Panc1 (cell line): ENCODE measurements around the gene MPO. TPM values are rescaled to one million over a fixed set of nuclear protein-coding genes. Genes with fewer than 3 reads are reported as not detected.

ENCODE experiments used
- ATAC-seq: fragments of 200-7000 bp; cut with Tn5 transposase; 2 replicates; pipeline ENCODE4 v1.9.1; 2020; ENCODE audit warnings: mild to moderate bottlenecking, moderate library complexity
- BruUV-seq: library from RNA; stranded (reverse); fragments of 400-500 nt; replicated peaks from 2 replicates; lab custom pipeline; 2021; lab: Mats Ljungman, UMichigan
- CTCF ChIA-PET: fragments of 300-600 bp; sonication (Branson Sonifier 250); formaldehyde crosslinking; loops from one replicate; lab custom pipeline; 2022; ENCODE audit warnings: antibody characterized with exemption; lab: Charles Lee
- POLR2A ChIA-PET: fragments of 300-600 bp; sonication (Branson Sonifier 250); formaldehyde crosslinking; loops from one replicate; lab custom pipeline; 2022; ENCODE audit warnings: antibody characterized with exemption; lab: Charles Lee
- DNase-seq: peaks from one replicate; pipeline ENCODE4 v3.0.0-alpha.2; 2010; ENCODE audit warnings: low read depth, low spot score
- H3K27ac ChIP-seq: 2 replicates; pipeline ENCODE4 v1.5.1; 2011; ENCODE audit warnings: mild to moderate bottlenecking, low read length, inconsistent platforms
- H3K27me3 ChIP-seq: fragments of 200-500 bp; sonication (Bioruptor generic); 2 replicates; pipeline ENCODE4 v1.6.0; 2014; ENCODE audit warnings: low read length, inconsistent platforms; ENCODE audit not compliant: control insufficient read depth, insufficient read depth
- H3K36me3 ChIP-seq: fragments of 200-500 bp; sonication (Bioruptor generic); 2 replicates; pipeline ENCODE4 v1.5.1; 2014; ENCODE audit warnings: inconsistent platforms, mild to moderate bottlenecking, low read length, moderate library complexity; ENCODE audit not compliant: control insufficient read depth, insufficient read depth
- H3K4me1 ChIP-seq: 2 replicates; pipeline ENCODE4 v1.5.1; 2011; ENCODE audit warnings: inconsistent platforms, mild to moderate bottlenecking, low read length, moderate library complexity; ENCODE audit not compliant: control insufficient read depth, insufficient read depth
- H3K4me3 ChIP-seq, 2 experiments: 2 replicates each; pipeline ENCODE4 v1.5.1; 2011 to 2012; ENCODE audit warnings: low read depth in 2 of 2, low read length in 2 of 2, mild to moderate bottlenecking in 2 of 2, inconsistent platforms in 1 of 2, moderate library complexity in 1 of 2
- H3K9me3 ChIP-seq: fragments of 200-500 bp; sonication (Bioruptor generic); 2 replicates; pipeline ENCODE4 v1.5.1; 2014; ENCODE audit warnings: low read depth, mild to moderate bottlenecking, inconsistent platforms, low read length, moderate library complexity; ENCODE audit not compliant: control insufficient read depth, insufficient read depth
- CTCF ChIP-seq: fragments of 450-650 bp; IDR thresholded peaks from 2 replicates; pipeline ENCODE4 v1.5.1; 2017; ENCODE audit warnings: mild to moderate bottlenecking
- POLR2AphosphoS5 ChIP-seq: IDR thresholded peaks from 2 replicates; pipeline ENCODE4 v1.6.1; 2012; ENCODE audit warnings: mild to moderate bottlenecking, low read depth, low read length, moderate library complexity
- SIN3A ChIP-seq: IDR thresholded peaks from 2 replicates; pipeline ENCODE4 v1.6.1; 2012; ENCODE audit warnings: low read depth, mild to moderate bottlenecking, low read length, moderate library complexity, borderline replicate concordance; ENCODE audit not compliant: insufficient read depth
- TCF7L2 ChIP-seq: IDR thresholded peaks from 2 replicates; pipeline ENCODE4 v1.6.1; 2011; ENCODE audit warnings: mild to moderate bottlenecking, low read depth, low read length, inconsistent platforms
- in situ Hi-C: cut with HindIII; loops from 2 replicates; pipeline ENCODE4 v1.10.0; 2016; ENCODE audit warnings: low sequenced_read_pairs, low pct_unique_long_range_greater_than_20kb
- intact Hi-C: fragments of 100-400 bp; cut with micrococcal nuclease; formaldehyde crosslinking; loops from one replicate; pipeline ENCODE4 v1.10.0; 2022; ENCODE audit not compliant: unreplicated experiment
- total RNA-seq: library from RNA; stranded (reverse); gene quantifications from one replicate; pipeline ENCODE4 v1.2.1, GENCODE V29; 2021; ENCODE audit not compliant: unreplicated experiment
- TF ChIP-seq, protein P1 (sequence below), 2 experiments: IDR thresholded peaks; 2 replicates each; pipeline ENCODE4 v1.6.1; 2011 to 2012; ENCODE audit warnings: low read depth in 2 of 2, control low read depth in 1 of 2, low read length in 1 of 2, mild to moderate bottlenecking in 1 of 2, moderate library complexity in 1 of 2; ENCODE audit not compliant: insufficient read depth in 1 of 2

MPO gene
- total RNA-seq, 1 experiment from 2014 or later, result not detected

GRCh38 chr17:58268326-58268725 lies 12.4 kb downstream of the MPO start:
- ChIA-PET CTCF (no interaction called here), POLR2A (no interaction called here)
- ATAC-seq (no peak), DNase-seq (no peak)
- Histone ChIP-seq H3K27ac (no peak overlapping the region), H3K9me3 (no peaks in the 10 kb centered on the region), H3K4me1 (no peaks in the 10 kb centered on the region), H3K36me3 (no peaks in the 10 kb centered on the region), H3K4me3 (no peak overlapping the region), H3K27me3 (peaks cover 5% of the 10 kb centered on the region)
- in situ Hi-C loops, result no loop called here
- no TSS peak for BruUV-seq
- TF ChIP-seq, protein P1, sequence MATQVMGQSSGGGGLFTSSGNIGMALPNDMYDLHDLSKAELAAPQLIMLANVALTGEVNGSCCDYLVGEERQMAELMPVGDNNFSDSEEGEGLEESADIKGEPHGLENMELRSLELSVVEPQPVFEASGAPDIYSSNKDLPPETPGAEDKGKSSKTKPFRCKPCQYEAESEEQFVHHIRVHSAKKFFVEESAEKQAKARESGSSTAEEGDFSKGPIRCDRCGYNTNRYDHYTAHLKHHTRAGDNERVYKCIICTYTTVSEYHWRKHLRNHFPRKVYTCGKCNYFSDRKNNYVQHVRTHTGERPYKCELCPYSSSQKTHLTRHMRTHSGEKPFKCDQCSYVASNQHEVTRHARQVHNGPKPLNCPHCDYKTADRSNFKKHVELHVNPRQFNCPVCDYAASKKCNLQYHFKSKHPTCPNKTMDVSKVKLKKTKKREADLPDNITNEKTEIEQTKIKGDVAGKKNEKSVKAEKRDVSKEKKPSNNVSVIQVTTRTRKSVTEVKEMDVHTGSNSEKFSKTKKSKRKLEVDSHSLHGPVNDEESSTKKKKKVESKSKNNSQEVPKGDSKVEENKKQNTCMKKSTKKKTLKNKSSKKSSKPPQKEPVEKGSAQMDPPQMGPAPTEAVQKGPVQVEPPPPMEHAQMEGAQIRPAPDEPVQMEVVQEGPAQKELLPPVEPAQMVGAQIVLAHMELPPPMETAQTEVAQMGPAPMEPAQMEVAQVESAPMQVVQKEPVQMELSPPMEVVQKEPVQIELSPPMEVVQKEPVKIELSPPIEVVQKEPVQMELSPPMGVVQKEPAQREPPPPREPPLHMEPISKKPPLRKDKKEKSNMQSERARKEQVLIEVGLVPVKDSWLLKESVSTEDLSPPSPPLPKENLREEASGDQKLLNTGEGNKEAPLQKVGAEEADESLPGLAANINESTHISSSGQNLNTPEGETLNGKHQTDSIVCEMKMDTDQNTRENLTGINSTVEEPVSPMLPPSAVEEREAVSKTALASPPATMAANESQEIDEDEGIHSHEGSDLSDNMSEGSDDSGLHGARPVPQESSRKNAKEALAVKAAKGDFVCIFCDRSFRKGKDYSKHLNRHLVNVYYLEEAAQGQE (IDR thresholded peaks at IDR 0.05; ENCODE audit: insufficient read depth in 1 of 2, low read depth in 2 of 2, low read length in 1 of 2), result no peak
- TF ChIP-seq TCF7L2, result no peak
- no peak for TF ChIP-seq SIN3A
- TF ChIP-seq POLR2AphosphoS5, result no peak
- no peak for TF ChIP-seq CTCF
- intact Hi-C loops, result no loop called here

DNA sequence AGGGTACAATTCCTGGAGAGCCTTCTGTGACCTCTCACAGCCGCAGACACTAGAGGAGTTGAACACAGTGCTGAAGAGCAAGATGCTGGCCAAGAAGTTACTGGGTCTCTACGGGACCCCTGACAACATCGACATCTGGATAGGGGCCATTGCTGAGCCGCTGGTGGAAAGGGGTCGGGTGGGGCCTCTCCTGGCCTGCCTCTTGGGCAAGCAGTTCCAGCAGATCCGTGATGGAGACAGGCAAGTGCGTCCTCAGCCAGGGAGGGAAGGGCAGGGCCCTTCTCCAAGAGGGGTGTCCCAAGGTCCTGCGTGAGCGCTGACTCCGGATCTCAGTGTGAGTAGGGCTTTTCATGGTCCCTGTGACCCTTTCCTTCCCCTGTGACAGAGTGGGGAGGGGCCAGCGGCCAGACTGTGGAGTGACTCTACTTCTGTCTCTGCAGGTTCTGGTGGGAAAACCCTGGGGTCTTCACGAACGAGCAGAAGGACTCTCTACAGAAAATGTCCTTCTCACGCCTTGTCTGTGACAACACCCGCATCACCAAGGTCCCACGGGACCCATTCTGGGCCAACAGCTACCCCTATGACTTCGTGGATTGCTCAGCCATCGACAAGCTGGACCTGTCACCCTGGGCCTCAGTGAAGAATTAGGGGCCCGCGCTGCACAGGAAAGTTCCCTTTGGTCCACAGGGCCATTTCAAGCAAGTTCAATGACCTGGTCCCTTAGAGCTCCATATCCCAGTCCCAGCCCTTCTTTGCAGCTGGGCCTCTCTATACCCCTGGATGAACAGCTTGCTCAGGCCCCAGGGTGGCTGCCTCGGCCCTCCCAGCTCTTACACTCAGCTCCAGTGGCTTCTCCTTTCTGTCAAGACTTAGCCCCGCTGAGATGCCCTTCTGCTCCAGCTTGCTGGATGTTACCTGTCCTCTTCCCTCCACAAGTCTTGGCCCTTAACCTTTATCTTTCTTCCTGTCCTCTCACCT lies 13.1 kb downstream of the MPO start:
- intact Hi-C loops (no loop called here), in situ Hi-C loops (no loop called here)
- Histone ChIP-seq H3K4me3 (no peak overlapping the region), H3K36me3 (no peaks in the 10 kb centered on the region), H3K9me3 (no peaks in the 10 kb centered on the region), H3K4me1 (no peaks in the 10 kb centered on the region), H3K27me3 (peaks cover 11% of the 10 kb centered on the region), H3K27ac (no peak overlapping the region)
- TF ChIP-seq CTCF (no peak), SIN3A (no peak), POLR2AphosphoS5 (no peak), TCF7L2 (no peak)
- TF ChIP-seq, protein P1 (IDR thresholded peaks at IDR 0.05; ENCODE audit: insufficient read depth in 1 of 2, low read depth in 2 of 2, low read length in 1 of 2), result no peak
- POLR2A ChIA-PET, result no interaction called here
- ATAC-seq (no peak), DNase-seq (no peak)
- no TSS peak for BruUV-seq
- CTCF ChIA-PET, result no interaction called here
